Adipocyte (in vitro differentiated cells): Measurements from ENCODE around the gene ANKRD40CL.

Source experiments
- DNase-seq: peaks from one replicate; pipeline ENCODE4 v3.0.0-alpha.2; 2015; ENCODE audit warnings: low read depth
- H3K27me3 ChIP-seq: replicated peaks from 2 replicates; pipeline ENCODE4 v1.7.0; 2013; ENCODE audit warnings: mild to moderate bottlenecking, low read length, moderate library complexity; ENCODE audit not compliant: control insufficient read depth, insufficient read depth
- H3K36me3 ChIP-seq: 2 replicates; pipeline ENCODE4 v1.7.0; 2013; ENCODE audit warnings: low read length, mild to moderate bottlenecking, moderate library complexity; ENCODE audit not compliant: control insufficient read depth, insufficient read depth, severe bottlenecking
- H3K4me1 ChIP-seq: 2 replicates; pipeline ENCODE4 v1.7.0; 2013; ENCODE audit warnings: mild to moderate bottlenecking, low read length, moderate library complexity; ENCODE audit not compliant: control insufficient read depth, insufficient read depth
- H3K4me3 ChIP-seq: 2 replicates; pipeline ENCODE4 v1.7.0; 2013; ENCODE audit warnings: mild to moderate bottlenecking, low read length, moderate library complexity
- H3K9ac ChIP-seq: 2 replicates; pipeline ENCODE4 v1.7.0; 2013; ENCODE audit warnings: mild to moderate bottlenecking, low read length, moderate library complexity
- H3K9me3 ChIP-seq: 2 replicates; pipeline ENCODE4 v1.7.0; 2013; ENCODE audit warnings: mild to moderate bottlenecking, low read length, moderate library complexity; ENCODE audit not compliant: control insufficient read depth

ANKRD40CL gene

GRCh38 chr17:50802609-50803571 lies 35.6 kb upstream of the ANKRD40CL start:
- H3K27me3 ChIP-seq = peaks cover 9% of the 10 kb centered on the region
- no peaks in the 10 kb centered on the region for H3K4me1 ChIP-seq
- no peaks in the 10 kb centered on the region for H3K9me3 ChIP-seq
- H3K4me3 ChIP-seq = no peak overlapping the region
- no peak for DNase-seq
- no peak overlapping the region for H3K9ac ChIP-seq
- no peaks in the 10 kb centered on the region for H3K36me3 ChIP-seq

- Histone ChIP-seq H3K9me3 (no peaks in the 10 kb centered on the region), H3K4me1 (no peaks in the 10 kb centered on the region), H3K4me3 (no peak overlapping the region), H3K27me3 (peaks cover 9% of the 10 kb centered on the region), H3K36me3 (no peaks in the 10 kb centered on the region), H3K9ac (no peak overlapping the region)
- DNase-seq = no peak
These were observed 32.9 kb upstream of the ANKRD40CL start for GRCh38 chr17:50800196-50800700.

- Histone ChIP-seq H3K27me3 (peaks cover 9% of the 10 kb centered on the region), H3K4me3 (no peak overlapping the region), H3K9me3 (no peaks in the 10 kb centered on the region), H3K4me1 (no peaks in the 10 kb centered on the region), H3K9ac (no peak overlapping the region), H3K36me3 (no peaks in the 10 kb centered on the region)
- no peak for DNase-seq
These were observed 32.3 kb upstream of the ANKRD40CL start for GRCh38 chr17:50799582-50799981.

- Histone ChIP-seq H3K4me1 (no peaks in the 10 kb centered on the region), H3K9me3 (no peaks in the 10 kb centered on the region), H3K36me3 (no peaks in the 10 kb centered on the region), H3K9ac (no peak overlapping the region), H3K27me3 (peaks cover 9% of the 10 kb centered on the region), H3K4me3 (no peak overlapping the region)
- no peak for DNase-seq
These were observed 31.3 kb upstream of the ANKRD40CL start for GRCh38 chr17:50798424-50799288.

- DNase-seq = no peak
- Histone ChIP-seq H3K4me1 (no peaks in the 10 kb centered on the region), H3K9me3 (no peaks in the 10 kb centered on the region), H3K4me3 (no peak overlapping the region), H3K36me3 (no peaks in the 10 kb centered on the region), H3K27me3 (peaks cover 15% of the 10 kb centered on the region), H3K9ac (no peak overlapping the region)
These were observed 30.0 kb upstream of the ANKRD40CL start for GRCh38 chr17:50797135-50797810.

GRCh38 chr17:50794361-50794760 lies 27.0 kb upstream of the ANKRD40CL start:
- Histone ChIP-seq H3K9me3 (no peaks in the 10 kb centered on the region), H3K4me3 (no peak overlapping the region), H3K36me3 (no peaks in the 10 kb centered on the region)

GRCh38 chr17:50793007-50793406 lies 25.7 kb upstream of the ANKRD40CL start:
- no peaks in the 10 kb centered on the region for H3K9me3 ChIP-seq
- peaks cover 11% of the 10 kb centered on the region for H3K27me3 ChIP-seq
- no peaks in the 10 kb centered on the region for H3K4me1 ChIP-seq
- H3K36me3 ChIP-seq = no peaks in the 10 kb centered on the region
- no peak overlapping the region for H3K4me3 ChIP-seq
- no peak overlapping the region for H3K9ac ChIP-seq
- DNase-seq = no peak

More at GRCh38 chr17:50794361-50794760, 27.0 kb upstream of the ANKRD40CL start:
- no peak overlapping the region for H3K9ac ChIP-seq
- peaks cover 11% of the 10 kb centered on the region for H3K27me3 ChIP-seq
- no peaks in the 10 kb centered on the region for H3K4me1 ChIP-seq
- no peak for DNase-seq

GRCh38 chr17:50792132-50792531 lies 24.8 kb upstream of the ANKRD40CL start:
- peaks cover 11% of the 10 kb centered on the region for H3K27me3 ChIP-seq

GRCh38 chr17:50790618-50791017 lies 23.3 kb upstream of the ANKRD40CL start:
- Histone ChIP-seq H3K27me3 (peaks cover 11% of the 10 kb centered on the region), H3K36me3 (no peaks in the 10 kb centered on the region), H3K4me1 (peaks cover 6% of the 10 kb centered on the region), H3K9ac (no peak overlapping the region), H3K4me3 (no peak overlapping the region), H3K9me3 (no peaks in the 10 kb centered on the region)
- DNase-seq = no peak

More at GRCh38 chr17:50792132-50792531, 24.8 kb upstream of the ANKRD40CL start:
- Histone ChIP-seq H3K36me3 (no peaks in the 10 kb centered on the region), H3K4me1 (no peaks in the 10 kb centered on the region), H3K9ac (no peak overlapping the region), H3K4me3 (no peak overlapping the region), H3K9me3 (no peaks in the 10 kb centered on the region)
- no peak for DNase-seq

GRCh38 chr17:50787106-50787505 lies 19.8 kb upstream of the ANKRD40CL start:
- H3K4me1 ChIP-seq = peaks cover 7% of the 10 kb centered on the region
- no peak overlapping the region for H3K9ac ChIP-seq
- H3K36me3 ChIP-seq = no peaks in the 10 kb centered on the region
- H3K27me3 ChIP-seq = peaks cover 5% of the 10 kb centered on the region
- H3K4me3 ChIP-seq = no peak overlapping the region
- no peak for DNase-seq
- H3K9me3 ChIP-seq = no peaks in the 10 kb centered on the region
